Nucleus accumbens (tissue), 56 donors: Measurements from ENCODE around the gene ZDHHC8.
"Not testable (repeated sequence)": the region's sequence is repeated elsewhere in the genome, so short reads cannot be mapped to it uniquely, and the experiment has no call there.

Source experiments
- DNase-seq, 56 donors: peaks; one replicate each; lab custom pipeline; 2025; lab: John Stamatoyannopoulos, UW

ZDHHC8 gene

DNA sequence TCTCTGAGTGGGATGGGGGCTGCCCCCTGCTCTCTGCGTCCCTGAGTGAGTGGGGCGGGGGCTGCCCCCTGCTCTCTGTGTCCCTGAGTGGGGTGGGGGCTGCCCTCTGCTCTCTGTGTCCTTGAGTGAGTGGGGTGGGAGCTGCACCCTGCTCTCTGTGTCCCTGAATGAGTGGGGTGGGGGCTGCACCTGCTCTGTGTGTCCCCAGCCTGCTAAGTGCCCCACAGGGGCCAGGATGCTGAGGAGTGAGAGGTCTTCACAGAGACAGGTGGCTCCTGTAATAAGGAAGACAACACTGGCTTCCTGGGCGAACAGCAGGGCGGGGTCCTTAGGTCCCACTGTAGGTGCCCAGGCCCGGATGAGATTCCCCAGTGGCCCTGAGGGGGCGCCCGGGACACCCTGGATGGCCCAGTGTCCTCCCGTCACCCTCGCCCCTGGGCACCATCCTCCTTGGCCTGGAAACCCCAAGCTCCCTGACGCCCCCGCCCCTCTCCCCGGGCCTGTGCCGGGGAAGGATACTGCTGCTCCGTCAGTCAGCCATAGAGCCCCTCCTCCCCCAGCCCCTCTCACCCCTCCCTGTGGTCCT, 23.1 kb downstream of the ZDHHC8 start:
- DNase-seq = no peak

- DNase-seq = peak in 49 of 56 donors; percentile 7 to 79 (median 43)
Observed at GRCh38 chr22:20155330-20156041, 23.9 kb downstream of the ZDHHC8 start.

- DNase-seq = no peak
Observed at GRCh38 chr22:20156042-20156389, 24.4 kb downstream of the ZDHHC8 start.

DNA sequence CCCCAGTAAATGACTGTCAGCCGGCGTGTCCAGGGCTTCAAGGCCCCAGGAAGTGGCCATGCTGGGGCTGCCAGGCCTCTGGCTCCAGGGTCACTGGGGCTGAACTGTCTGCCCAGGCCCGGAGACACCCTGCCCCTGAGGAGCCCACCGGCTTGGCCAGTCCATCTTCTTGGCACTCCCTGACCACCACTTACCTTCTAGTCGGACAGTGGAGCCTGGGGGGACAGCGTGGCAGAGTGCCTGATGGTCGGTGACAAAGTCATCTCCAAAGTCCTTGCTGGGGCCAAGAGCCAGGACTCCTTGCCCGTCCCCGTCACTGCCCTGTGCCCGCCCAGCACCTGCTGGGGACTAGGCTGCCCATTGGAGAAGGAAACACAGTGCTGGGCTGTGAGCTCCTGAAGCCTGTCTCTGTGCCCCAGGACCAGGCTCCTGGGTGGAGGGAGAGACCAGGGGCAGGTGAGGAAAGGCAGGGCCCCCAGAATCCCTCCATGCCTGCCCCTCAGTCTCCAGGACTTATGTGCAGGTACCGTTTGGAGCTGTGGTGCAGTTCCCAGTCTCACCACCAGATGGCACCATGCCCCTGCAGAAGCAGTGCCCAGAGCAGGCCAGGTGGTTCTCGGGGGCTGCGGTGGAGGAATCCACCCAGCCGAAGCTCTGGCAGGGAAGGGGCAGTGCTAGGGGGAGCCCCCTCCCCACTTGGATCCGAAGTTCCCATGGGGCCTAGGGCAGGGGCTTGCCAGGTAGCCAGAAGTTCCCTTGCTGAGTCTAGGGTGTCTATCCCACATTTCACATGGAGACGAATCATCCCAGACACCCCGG, 25.2 kb downstream of the ZDHHC8 start:
- peak in 52 of 56 donors; percentile 13 to 93 (median 65) for DNase-seq

DNA sequence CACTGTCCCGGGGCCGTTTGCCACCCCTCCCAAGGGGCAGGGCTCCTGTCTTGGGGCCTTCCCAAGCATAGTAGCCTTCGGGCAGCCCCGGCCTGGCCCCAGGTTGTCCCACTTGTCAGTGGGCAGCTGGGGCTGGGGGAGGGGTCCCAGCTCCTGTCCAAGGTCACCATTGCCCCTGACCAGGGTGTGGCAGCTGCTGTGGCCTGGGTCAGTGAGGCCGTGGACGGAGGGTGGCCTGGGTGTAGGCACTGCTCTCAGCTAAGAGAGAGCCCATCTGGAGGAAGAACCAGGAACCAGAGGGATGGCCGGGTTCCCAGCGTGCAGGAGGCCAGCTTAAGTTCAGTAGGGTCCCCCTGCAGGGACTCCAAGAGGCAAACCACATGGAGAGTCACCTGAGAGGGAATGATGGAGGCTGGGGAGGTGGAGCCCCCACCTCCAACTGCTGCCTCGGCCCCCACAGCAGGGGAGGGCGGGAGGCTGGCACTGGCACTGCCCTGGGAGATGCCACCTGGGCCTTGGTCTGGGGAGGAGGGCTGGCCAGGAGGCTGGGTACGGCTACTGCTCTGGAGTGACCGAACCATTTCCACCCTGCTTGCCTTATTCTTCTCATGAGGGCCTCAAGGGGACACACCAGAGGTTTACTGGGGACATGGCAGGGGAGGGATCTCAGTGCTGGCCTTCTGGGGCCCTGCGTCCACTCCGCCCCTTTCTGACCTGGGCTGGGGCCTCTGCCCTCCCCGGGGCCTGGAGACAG, 26.0 kb downstream of the ZDHHC8 start:
- no peak for DNase-seq

DNA sequence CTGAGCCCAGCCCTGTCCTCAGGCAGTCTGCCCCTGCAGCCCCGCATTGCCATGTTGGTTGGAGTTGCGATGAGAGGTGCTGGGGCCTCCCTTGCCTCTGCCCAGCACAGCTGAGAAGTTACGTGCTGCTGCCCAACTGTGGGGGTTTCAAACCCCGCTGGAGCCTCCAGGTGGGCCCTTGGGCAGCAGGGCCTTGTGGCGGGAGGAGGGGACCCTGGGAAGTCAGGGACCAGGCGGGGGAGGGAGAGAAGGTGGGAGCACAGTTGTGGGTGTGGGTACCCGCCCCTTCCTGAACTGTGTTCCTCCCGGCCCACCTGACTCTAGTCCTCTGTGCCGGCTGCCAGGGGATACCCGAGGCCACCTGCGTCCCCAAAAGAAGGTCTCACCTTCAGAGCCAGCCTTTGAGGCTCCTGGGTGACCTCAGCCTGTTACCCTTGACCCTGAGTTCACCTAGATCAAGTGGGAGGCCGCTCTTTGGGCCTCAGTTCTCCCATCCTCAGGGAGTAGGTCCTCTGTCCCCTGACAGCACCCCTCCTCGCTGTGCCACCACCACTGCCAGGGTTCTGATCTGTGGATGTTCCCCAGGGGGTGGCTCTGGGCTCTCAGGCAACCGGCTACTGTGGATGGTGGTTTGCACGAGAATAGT, 26.9 kb downstream of the ZDHHC8 start:
- no peak for DNase-seq

- no peak for DNase-seq
Observed at GRCh38 chr22:20159076-20159475, 27.5 kb downstream of the ZDHHC8 start.

DNA sequence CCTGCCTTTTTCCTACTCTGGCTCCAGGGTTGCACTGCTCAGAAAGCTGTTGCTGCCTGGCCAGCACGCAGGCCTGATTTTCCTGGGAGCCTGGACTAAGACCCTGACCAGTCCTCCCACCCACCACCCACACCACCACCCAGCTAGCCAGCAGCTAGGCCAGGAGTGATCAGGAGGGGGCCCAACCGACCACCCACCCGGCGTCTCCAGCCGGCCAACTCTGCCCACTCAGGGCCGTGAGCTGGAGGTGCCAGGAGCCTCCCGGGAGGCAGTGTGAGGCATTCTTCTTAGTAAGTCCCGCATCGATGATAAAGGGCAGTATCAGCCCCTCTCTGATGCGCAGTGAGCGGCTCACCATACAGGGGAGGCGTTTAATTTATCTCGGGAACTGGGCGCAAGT, 27.9 kb downstream of the ZDHHC8 start:
- not testable (repeated sequence) for DNase-seq

DNA sequence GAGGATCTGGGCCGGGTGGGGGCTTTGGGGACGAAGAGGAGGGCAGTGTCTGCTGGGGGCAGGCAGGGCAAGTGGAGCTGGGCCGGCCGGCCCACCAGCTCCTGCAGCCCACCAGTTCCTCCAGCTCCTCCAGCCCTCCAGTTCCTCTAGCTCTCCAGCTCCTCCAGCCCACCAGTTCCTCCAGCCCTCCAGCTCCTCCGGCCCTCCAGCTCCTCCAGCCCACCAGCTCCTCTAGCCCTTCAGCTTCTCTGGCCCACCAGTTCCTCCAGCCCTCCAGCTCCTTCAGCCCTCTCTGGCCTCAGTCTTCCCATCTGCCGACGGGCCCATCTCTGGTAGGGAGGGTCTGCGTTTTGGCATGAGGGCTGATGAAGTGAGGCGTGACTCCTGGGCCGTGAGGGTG, 28.4 kb downstream of the ZDHHC8 start:
- no peak for DNase-seq

GRCh38 chr22:20164863-20165262, 33.3 kb downstream of the ZDHHC8 start:
- DNase-seq = no peak

DNA sequence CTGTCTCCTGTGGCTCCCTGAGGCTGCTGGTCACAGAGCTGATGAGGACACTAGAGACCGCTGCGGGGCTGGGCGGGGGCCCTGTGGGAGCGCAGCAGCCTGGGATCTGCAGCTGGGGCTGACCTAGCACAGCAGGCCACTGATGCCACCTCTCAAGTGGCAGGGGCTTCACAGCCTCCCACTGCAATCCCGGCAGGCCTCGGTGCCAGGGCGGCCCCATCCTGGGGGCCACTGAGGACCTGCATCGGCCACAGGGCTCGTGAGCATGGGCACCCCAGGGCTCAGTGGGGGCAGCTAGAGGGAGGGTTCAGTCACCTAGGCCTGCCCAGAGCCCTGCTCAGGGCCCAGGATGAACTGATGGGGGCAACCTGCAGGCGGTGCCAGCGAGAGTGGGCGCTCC, 33.8 kb downstream of the ZDHHC8 start:
- DNase-seq = no peak

DNA sequence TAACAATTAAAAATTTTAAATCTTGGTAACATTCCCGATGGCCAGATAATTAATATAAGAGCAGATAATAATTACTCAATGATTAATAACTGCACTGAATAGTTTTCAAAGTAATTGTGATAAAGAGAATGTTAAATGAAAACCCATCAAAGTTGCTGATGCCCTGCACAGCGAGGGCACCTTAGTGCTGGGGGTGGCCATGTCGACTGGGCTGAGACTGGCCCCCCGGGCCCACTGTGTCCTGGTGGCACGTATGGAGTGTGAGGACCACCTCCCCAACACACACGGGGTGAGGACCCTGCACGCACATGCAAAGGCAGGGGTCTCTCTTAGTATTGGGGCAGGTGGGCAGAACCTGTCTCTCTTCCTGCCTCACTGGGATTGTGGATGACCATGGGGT, 34.3 kb downstream of the ZDHHC8 start:
- DNase-seq = no peak

DNA sequence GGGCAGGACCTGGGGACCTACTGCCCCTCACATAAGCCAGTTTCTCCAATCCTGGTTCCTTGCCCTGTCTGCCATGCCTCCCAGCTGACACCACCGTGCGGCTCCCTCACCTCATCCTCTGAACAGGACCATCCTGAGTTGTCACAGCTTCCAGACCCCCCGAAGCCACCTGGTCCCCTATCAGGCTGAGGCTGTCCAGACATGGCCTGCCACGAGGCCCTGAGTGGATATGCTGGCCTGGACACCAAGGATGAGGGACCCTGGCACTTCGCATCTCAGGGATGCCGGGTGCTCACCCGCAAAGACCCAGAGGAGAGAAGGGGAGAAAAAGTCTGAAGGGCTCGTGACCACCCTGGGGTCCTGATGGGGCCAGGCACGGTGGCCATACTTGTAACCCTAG, 35.1 kb downstream of the ZDHHC8 start:
- DNase-seq = no peak

DNA sequence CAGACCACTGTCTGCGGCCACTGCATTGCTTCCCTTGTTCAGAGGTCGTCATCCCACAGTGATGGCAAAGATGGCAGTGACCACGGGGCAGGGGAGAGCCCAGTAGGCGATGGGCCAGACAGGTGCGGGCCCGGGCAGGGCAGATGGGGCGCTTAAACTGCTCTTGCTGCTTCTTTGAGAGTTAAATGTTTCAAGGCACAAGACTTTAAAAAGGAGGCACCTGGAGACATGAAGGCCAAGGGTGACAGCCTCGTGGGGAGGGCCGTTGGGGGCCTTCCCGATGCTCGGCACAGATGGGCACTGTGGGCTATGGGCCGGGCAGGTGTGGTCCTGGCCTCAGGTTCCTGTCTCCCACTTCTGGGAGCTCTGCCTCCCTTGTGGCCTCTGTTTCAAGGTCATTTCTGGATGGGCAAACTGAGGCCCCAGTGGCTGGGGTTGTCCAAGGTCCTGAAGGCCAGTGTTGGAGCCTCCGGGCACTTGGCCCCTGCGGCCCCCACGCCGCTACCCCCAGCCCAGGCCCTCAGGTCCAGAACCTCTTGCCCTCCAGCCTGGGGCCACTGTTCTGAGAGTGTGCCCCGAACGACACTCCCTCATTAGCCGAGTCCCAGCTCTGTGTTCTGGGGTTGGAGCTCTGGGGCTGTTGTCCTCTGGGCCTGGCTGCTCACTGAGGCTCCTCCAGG, 36.2 kb downstream of the ZDHHC8 start:
- DNase-seq = no peak

GRCh38 chr22:20169253-20169822, 37.7 kb downstream of the ZDHHC8 start:
- DNase-seq = no peak

GRCh38 chr22:20170170-20170569, 38.6 kb downstream of the ZDHHC8 start:
- no peak for DNase-seq

DNA sequence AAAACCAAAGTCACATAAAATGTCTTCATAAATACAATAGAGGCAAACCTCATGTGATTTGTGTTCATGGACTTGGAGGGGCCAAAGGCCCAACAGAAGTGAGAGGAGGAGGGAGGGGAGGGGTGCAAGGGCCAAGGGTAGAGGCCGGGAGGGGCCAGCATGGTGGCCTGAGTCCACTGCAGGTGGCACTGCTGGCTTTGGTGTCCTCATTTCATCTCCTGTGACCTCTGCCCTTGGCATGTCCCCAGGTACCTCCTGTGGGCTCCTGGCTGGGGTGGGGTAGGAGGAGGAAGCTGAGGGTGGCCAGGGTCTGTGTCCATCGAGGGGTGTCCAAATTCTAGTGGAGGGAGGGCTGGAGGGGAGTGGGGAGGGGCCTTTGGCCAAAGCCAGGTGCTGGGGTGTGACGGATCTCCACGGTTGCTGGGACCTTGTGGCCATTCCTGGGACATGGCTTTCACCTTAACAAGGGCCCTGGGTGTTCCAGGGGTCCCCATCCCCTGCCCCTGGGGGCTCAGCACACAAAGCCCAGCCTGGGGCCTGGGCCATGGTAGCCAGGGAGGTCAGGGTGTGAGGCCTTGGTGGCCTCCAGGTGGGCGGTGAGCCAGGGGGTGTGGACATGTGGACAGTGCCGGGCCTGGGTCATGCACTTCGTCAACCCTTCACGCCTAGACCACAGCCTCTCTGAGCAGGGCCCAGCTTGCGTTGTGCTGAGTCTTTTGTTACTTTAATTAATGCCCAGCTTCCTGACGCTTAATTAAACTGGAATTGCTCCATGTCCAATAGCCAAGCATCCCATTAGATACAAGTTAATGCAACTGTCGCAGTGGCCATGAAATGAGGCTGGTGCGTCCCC, 39.9 kb downstream of the ZDHHC8 start:
- DNase-seq = no peak

DNA sequence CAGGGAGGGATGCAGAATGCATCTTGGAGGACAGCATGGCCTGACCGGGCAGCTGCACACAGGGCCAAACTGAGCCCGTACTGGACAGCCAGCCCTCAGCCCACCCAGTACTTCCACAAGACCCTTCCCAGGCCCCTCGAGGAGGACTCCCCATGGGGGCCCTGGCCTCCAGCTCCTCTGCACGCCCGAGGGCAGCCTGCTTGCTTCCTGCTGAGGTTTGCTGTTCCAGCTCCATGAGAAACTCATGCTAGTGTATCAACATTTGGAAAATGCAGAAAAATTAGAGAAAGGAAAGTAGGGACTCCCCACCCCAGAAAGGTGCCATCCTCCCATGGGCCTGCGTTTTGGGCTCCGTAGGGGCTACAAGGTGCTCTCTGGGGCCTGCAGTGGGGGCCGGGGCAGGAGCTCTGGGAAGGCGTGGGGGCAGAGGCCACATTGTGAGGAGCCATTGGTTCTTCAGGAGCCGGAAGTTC, 40.6 kb downstream of the ZDHHC8 start:
- no peak for DNase-seq
